SK-N-SH (cell line): ENCODE data around the gene XRCC6. TPM values are rescaled to one million over a fixed set of nuclear protein-coding genes. Genes with fewer than 3 reads are reported as not detected.
"Not testable (repeated sequence)": the region's sequence is repeated elsewhere in the genome, so short reads cannot be mapped to it uniquely, and the experiment has no call there.

ENCODE experiments used
- CTCF ChIA-PET: fragments of 300-600, 350-600 bp; formaldehyde crosslinking; extraction: SDS; loops from one replicate; lab custom pipeline; 2021; lab: Yijun Ruan, JAX
- POLR2A ChIA-PET: fragments of 350-600 bp; sonication (Branson Sonifier 250); formaldehyde crosslinking; extraction: SDS; loops from one replicate; lab custom pipeline; 2020; ENCODE audit warnings: antibody characterized with exemption, inconsistent platforms; lab: Yijun Ruan, JAX
- DNase-seq: peaks from one replicate; pipeline ENCODE4 v3.0.0; 2012
- H2AFZ ChIP-seq: fragments of 200-600 bp; sonication (generic); 2 replicates; pipeline ENCODE4 v1.8.1; 2016; ENCODE audit warnings: antibody characterized with exemption, mild to moderate bottlenecking, low read depth
- H3F3A ChIP-seq: fragments of 200-600 bp; sonication (generic); replicated peaks from 2 replicates; pipeline ENCODE3; 2016; ENCODE audit warnings: antibody characterized with exemption, mild to moderate bottlenecking; ENCODE audit not compliant: insufficient read depth
- H3K27ac ChIP-seq, 2 experiments: fragments of 200-500 bp in 1 of 2; fragments of 200-600 bp in 1 of 2; sonication (Bioruptor generic) in 1 of 2; sonication (generic), shearing (Covaris generic) in 1 of 2; 2 replicates each; pipeline versions ENCODE4 v1.5.1 to v1.6.1; 2014 to 2016; ENCODE audit warnings: low read depth in 2 of 2, inconsistent platforms in 1 of 2, low read length in 1 of 2, mild to moderate bottlenecking in 1 of 2, mixed read lengths in 1 of 2
- H3K27me3 ChIP-seq: fragments of 200-600 bp; sonication (generic), shearing (Covaris generic); 2 replicates; pipeline ENCODE4 v1.6.1; 2016; ENCODE audit warnings: mixed run types; ENCODE audit not compliant: insufficient read depth
- H3K36me3 ChIP-seq, 2 experiments: fragments of 200-500 bp in 1 of 2; fragments of 200-600 bp in 1 of 2; sonication (Bioruptor generic) in 1 of 2; sonication (generic) in 1 of 2; replicated peaks in 1 of 2; 2 replicates each; pipeline versions ENCODE3 to v1.5.1; 2014 to 2016; ENCODE audit warnings: low read length in 1 of 2, mild to moderate bottlenecking in 1 of 2; ENCODE audit not compliant: insufficient read depth in 2 of 2, control insufficient read depth in 1 of 2
- H3K4me1 ChIP-seq, 2 experiments: fragments of 200-500 bp in 1 of 2; fragments of 200-600 bp in 1 of 2; sonication (Bioruptor generic) in 1 of 2; sonication (generic), shearing (Covaris generic) in 1 of 2; 2 replicates each; pipeline versions ENCODE4 v1.5.1 to v1.6.1; 2014 to 2016; ENCODE audit warnings: low read depth in 1 of 2, low read length in 1 of 2, mixed run types in 1 of 2; ENCODE audit not compliant: insufficient read depth in 2 of 2, control insufficient read depth in 1 of 2
- H3K4me2 ChIP-seq: fragments of 200-600 bp; sonication (generic), shearing (Covaris generic); 2 replicates; pipeline ENCODE4 v1.6.1; 2017; ENCODE audit warnings: mixed run types
- H3K4me3 ChIP-seq, 2 experiments: fragments of 200-500 bp in 1 of 2; fragments of 200-600 bp in 1 of 2; sonication (Bioruptor generic) in 1 of 2; sonication (generic), shearing (Covaris generic) in 1 of 2; 2 replicates each; pipeline versions ENCODE4 v1.5.1 to v1.8.1; 2014 to 2016; ENCODE audit warnings: low read depth in 2 of 2, inconsistent platforms in 1 of 2, low read length in 1 of 2, mild to moderate bottlenecking in 1 of 2, mixed read lengths in 1 of 2, moderate library complexity in 1 of 2
- H3K79me2 ChIP-seq: fragments of 200-600 bp; sonication (generic); 2 replicates; pipeline ENCODE4 v1.8.1; 2017; ENCODE audit warnings: mild to moderate bottlenecking; ENCODE audit not compliant: insufficient read depth
- H3K9ac ChIP-seq: fragments of 200-600 bp; sonication (generic); 2 replicates; pipeline ENCODE4 v1.6.1; 2017; ENCODE audit warnings: mixed run types
- H3K9me2 ChIP-seq: fragments of 200-600 bp; sonication (generic); 2 replicates; pipeline ENCODE4 v1.6.1; 2017; ENCODE audit warnings: mixed run types
- H3K9me3 ChIP-seq: fragments of 200-600 bp; sonication (generic); 2 replicates; pipeline ENCODE4 v1.6.1; 2017; ENCODE audit warnings: mixed run types, mild to moderate bottlenecking, moderate library complexity
- H4K20me1 ChIP-seq: fragments of 200-600 bp; sonication (generic); 2 replicates; pipeline ENCODE4 v1.6.1; 2017; ENCODE audit warnings: mild to moderate bottlenecking, mixed run types; ENCODE audit not compliant: insufficient read depth
- ELF1 ChIP-seq: IDR thresholded peaks from 2 replicates; pipeline ENCODE4 v1.4.0; 2012
- EZH2phosphoT487 ChIP-seq: fragments of 200-600 bp; sonication (generic); IDR thresholded peaks from 2 replicates; pipeline ENCODE4 v1.6.1; 2017; ENCODE audit warnings: low read depth, mixed run types, mild to moderate bottlenecking, antibody characterized with exemption, moderate library complexity, borderline replicate concordance
- FOXM1 ChIP-seq: IDR thresholded peaks from 2 replicates; pipeline ENCODE4 v1.4.0; 2012; ENCODE audit warnings: low read depth, mild to moderate bottlenecking
- GATA2 ChIP-seq: sonication (generic); formaldehyde crosslinking; IDR thresholded peaks from 2 replicates; pipeline ENCODE4 v1.5.0; 2020; ENCODE audit warnings: mild to moderate bottlenecking, missing genetic modification reagents
- JUND ChIP-seq: IDR thresholded peaks from 2 replicates; pipeline ENCODE4 v1.4.0; 2012
- MAX ChIP-seq: IDR thresholded peaks from 2 replicates; pipeline ENCODE4 v1.4.0; 2012; ENCODE audit warnings: low read depth
- MXI1 ChIP-seq: IDR thresholded peaks from 2 replicates; pipeline ENCODE4 v1.6.1; 2012; ENCODE audit warnings: mild to moderate bottlenecking, low read depth, low read length, improper control_type of control experiment
- RAD21 ChIP-seq: IDR thresholded peaks from 2 replicates; pipeline ENCODE4 v1.6.1; 2012; ENCODE audit warnings: mild to moderate bottlenecking, low read length
- RCOR1 ChIP-seq: fragments of 150-350 bp; IDR thresholded peaks from 2 replicates; pipeline ENCODE4 v1.6.1; 2017; ENCODE audit warnings: antibody characterized with exemption, low read length
- RFX5 ChIP-seq: IDR thresholded peaks from 2 replicates; pipeline ENCODE4 v1.6.1; 2012; ENCODE audit warnings: mild to moderate bottlenecking, improper control_type of control experiment, low read length
- SMC3 ChIP-seq: IDR thresholded peaks from 2 replicates; pipeline ENCODE4 v1.6.1; 2012; ENCODE audit warnings: low read depth, low read length, improper control_type of control experiment
- TAF1 ChIP-seq: IDR thresholded peaks from 2 replicates; pipeline ENCODE4 v1.6.1; 2012; ENCODE audit warnings: low read depth, mild to moderate bottlenecking, low read length, moderate library complexity, borderline replicate concordance
- TCF12 ChIP-seq: IDR thresholded peaks from 2 replicates; pipeline ENCODE4 v1.4.0; 2012
- USF1 ChIP-seq: IDR thresholded peaks from 2 replicates; pipeline ENCODE4 v1.4.0; 2012; ENCODE audit warnings: low read depth, borderline replicate concordance
- YY1 ChIP-seq: IDR thresholded peaks from 2 replicates; pipeline ENCODE4 v1.4.0; 2012; ENCODE audit warnings: low read depth, mild to moderate bottlenecking
- WGBS: methylation state at CpG from one replicate; pipeline ENCODE4 v1.1.6; 2017; ENCODE audit warnings: low lambda C conversion rate; 5-methylcytosine and 5-hydroxymethylcytosine counted together
- polyA plus RNA-seq, 3 experiments: library from polyadenylated mRNA; depleted of rRNA; stranded (reverse); fragments of >200 nt; gene quantifications; 2 replicates each; pipeline ENCODE4 v1.2.3, GENCODE V29; 2012
- TF ChIP-seq, protein P1 (sequence below): fragments of 200-600 bp; sonication (generic); IDR thresholded peaks from 2 replicates; pipeline ENCODE4 v1.6.1; 2017; ENCODE audit warnings: antibody characterized with exemption, mild to moderate bottlenecking, moderate library complexity

XRCC6 gene
- polyA plus RNA-seq, 1 of the 3 experiments (the other 2 are of a cell fraction) = 78.1 TPM

- no peak overlapping the region for H3K27ac ChIP-seq
- no peak overlapping the region for H3K4me3 ChIP-seq
- H3K27me3 ChIP-seq = no peaks in the 10 kb centered on the region
- H3K4me2 ChIP-seq = no peak overlapping the region
- 85% methylated on average over 4 of the region's 4 CpGs for WGBS
- no peaks in the 10 kb centered on the region; a peak in 1 of 4 replicates for H3K4me1 ChIP-seq
- no peak for TF ChIP-seq MAX
- TF ChIP-seq RAD21 = no peak
- TF ChIP-seq JUND = no peak
- TF ChIP-seq EZH2phosphoT487 = no peak
- TF ChIP-seq SMC3 = no peak
- TF ChIP-seq RCOR1 = no peak
- no peak for TF ChIP-seq GATA2 (CRISPR knock-in tag)
- no peak for TF ChIP-seq RFX5
- no peak for TF ChIP-seq FOXM1
- TF ChIP-seq TCF12 = no peak
- no peak for TF ChIP-seq YY1
- no peak for TF ChIP-seq USF1
- no peak for TF ChIP-seq ELF1
- TF ChIP-seq MXI1 = no peak
- no peak for TF ChIP-seq TAF1
- TF ChIP-seq, protein P1, sequence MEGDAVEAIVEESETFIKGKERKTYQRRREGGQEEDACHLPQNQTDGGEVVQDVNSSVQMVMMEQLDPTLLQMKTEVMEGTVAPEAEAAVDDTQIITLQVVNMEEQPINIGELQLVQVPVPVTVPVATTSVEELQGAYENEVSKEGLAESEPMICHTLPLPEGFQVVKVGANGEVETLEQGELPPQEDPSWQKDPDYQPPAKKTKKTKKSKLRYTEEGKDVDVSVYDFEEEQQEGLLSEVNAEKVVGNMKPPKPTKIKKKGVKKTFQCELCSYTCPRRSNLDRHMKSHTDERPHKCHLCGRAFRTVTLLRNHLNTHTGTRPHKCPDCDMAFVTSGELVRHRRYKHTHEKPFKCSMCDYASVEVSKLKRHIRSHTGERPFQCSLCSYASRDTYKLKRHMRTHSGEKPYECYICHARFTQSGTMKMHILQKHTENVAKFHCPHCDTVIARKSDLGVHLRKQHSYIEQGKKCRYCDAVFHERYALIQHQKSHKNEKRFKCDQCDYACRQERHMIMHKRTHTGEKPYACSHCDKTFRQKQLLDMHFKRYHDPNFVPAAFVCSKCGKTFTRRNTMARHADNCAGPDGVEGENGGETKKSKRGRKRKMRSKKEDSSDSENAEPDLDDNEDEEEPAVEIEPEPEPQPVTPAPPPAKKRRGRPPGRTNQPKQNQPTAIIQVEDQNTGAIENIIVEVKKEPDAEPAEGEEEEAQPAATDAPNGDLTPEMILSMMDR = no peak
- peaks cover 92% of the 10 kb centered on the region for H3K79me2 ChIP-seq
- peaks cover 9 to 10% of the 10 kb centered on the region in 2 experiments for H3K36me3 ChIP-seq
- DNase-seq = no peak
- ChIA-PET POLR2A (no interaction called here), CTCF (no interaction called here)
- no peaks in the 10 kb centered on the region for H3K9me2 ChIP-seq
- no peaks in the 10 kb centered on the region for H4K20me1 ChIP-seq
- no peaks in the 10 kb centered on the region for H3K9me3 ChIP-seq
- no peak overlapping the region for H2AFZ ChIP-seq
- H3F3A ChIP-seq = peaks cover 9% of the 10 kb centered on the region
- no peak overlapping the region for H3K9ac ChIP-seq
Measured at GRCh38 chr22:41684194-41684593, 63.1 kb downstream of the XRCC6 start.

DNA sequence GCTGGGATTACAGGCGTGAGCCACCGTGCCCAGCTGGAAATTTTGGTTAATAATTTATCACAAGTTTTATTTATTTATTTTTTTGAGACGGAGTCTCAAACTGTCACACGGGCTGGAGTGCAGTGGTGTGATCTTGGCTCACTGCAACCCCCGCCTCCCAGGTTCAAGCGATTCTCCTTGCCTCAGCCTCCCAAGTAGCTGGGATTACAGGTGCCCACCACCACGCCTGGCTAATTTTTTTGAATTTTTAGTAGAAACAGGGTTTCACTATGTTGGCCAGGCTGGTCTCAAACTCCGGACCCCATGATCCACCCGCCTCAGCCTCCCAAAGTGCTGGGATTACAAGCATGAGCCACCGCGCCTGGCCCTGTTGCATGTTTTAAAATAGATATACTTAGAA, 65.8 kb downstream of the XRCC6 start:
- POLR2A ChIA-PET, H3K9me3 ChIP-seq, H4K20me1 ChIP-seq, H3K27me3 ChIP-seq, H3K36me3 ChIP-seq, H3K9me2 ChIP-seq, DNase-seq, H2AFZ ChIP-seq, H3F3A ChIP-seq, H3K4me1 ChIP-seq, H3K9ac ChIP-seq, H3K27ac ChIP-seq, CTCF ChIA-PET: not testable (repeated sequence)
- Histone ChIP-seq H3K4me3 (peak overlapping the region in 1 of 2 experiments; percentile 69; a peak in 1 of 4 replicates), H3K4me2 (peak overlapping the region; percentile 78; the same call in 1 of the 2 replicates), H3K79me2 (peaks cover 67% of the 10 kb centered on the region)
- WGBS = 93% methylated on average over 7 of the region's 11 CpGs
